Measurements from ENCODE around the gene SPAAR.
"Not testable (repeated sequence)": the region's sequence is repeated elsewhere in the genome, so short reads cannot be mapped to it uniquely, and the experiment has no call there.

Gene SPAAR

DNA sequence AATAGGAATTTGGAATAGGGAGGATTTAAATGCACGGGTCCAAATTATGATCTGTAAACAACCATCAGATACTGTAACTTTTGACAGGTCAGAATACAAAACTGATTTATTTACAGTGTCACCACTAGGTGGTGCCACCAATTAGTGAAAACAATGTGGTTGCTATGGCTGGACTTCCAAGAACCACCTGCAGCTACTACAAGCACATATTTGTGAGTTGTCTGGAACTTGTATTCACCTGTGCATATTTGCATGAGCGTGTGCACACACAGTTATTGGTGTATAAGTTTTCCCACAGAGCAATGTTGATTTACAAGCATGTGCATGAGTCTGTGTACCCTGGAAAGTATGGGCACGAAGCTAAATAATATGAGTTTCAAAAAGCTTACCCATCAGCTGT, 6.2 kb upstream of the SPAAR start:
- in situ Hi-C loops (cut with MboI; ENCODE audit: low sequenced_read_pairs): no loop called here

DNA sequence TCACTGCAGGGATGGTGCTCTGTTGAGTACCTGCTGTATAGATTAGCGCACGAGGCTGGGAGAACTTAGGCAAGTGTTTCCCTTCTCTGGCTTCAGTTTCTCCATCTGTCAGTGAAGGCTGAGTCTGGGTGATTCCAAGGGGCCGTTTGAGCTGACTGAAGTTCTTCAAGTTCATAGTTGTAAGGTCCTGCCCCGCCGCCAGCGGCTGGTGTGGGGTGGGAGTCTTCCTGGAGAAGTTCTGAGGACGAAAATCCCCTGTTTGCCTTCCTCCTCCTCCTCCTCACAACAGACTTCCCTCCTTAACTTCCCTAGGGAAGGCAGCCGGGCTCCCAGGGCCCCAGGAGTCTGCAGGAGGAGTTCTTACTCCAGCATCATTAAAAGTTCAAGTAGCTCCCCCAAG, 5.0 kb upstream of the SPAAR start:
- in situ Hi-C loops (cut with MboI; ENCODE audit: low sequenced_read_pairs): no loop called here

DNA sequence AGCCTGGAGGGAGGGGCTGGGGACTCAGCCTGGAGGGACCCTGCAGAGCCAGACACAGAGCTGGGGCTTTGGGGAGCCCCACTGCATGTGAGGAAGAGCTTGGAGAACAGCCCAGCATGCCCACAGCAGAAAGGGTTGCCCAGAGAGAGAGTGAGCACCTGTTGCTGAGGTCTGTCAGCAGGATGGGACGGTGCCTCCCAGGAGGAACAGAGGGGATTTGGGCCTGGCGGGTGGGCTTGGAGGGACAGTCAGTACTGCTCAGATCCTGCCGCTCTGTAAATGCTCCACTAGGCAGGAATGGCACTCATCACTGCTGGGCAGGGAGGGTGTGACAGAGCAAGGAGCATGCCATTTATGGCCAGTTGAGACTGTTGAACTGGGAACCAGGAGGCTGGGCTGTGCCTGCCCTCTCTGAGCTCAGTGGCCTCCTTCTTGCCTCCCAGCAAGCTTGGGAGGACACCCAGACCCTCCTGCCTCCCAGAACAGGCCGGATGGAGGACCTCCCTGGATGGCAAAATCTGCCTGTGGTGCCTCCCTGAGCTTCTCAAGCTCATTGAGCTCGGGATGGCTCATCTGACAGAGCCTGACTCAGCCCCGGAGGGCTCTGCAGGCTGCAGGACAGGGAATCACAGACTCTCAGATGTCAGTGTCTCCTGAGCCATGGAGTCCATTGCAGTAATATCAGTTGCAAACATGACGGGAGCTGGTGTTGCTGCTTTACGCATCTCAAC, 4.1 kb upstream of the SPAAR start:
- in situ Hi-C loops (cut with MboI; ENCODE audit: low sequenced_read_pairs): no loop called here

DNA sequence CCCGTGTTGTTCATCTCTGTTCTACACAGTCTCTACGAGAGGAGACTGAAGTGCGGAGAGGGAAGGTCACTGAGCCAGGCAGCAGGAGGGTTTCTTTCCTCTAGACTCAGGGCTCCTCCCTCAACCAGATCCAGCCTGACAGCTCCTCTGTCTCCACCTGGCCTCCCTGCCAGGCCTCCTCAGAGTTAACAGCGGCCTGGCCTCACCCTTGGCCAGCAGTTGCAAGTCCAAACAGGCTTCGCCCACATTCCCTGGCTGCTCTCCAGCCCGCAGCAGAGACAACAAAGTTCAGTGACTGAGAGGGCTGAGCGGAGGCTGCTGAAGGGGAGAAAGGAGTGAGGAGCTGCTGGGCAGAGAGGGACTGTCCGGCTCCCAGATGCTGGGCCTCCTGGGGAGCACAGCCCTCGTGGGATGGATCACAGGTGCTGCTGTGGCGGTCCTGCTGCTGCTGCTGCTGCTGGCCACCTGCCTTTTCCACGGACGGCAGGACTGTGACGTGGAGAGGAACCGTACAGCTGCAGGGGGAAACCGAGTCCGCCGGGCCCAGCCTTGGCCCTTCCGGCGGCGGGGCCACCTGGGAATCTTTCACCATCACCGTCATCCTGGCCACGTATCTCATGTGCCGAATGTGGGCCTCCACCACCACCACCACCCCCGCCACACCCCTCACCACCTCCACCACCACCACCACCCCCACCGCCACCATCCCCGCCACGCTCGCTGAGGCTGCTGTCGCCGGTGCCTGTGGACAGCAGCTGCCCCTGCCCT, 3.2 kb upstream of the SPAAR start, which contains the start of gene HRCT1:
HRCT1 (plus strand) TSS at position 291 of the 768 bp plus-strand sequence; CDS start at position 377, 86 bp downstream.
- in situ Hi-C loops (cut with MboI; ENCODE audit: low sequenced_read_pairs): no loop called here

DNA sequence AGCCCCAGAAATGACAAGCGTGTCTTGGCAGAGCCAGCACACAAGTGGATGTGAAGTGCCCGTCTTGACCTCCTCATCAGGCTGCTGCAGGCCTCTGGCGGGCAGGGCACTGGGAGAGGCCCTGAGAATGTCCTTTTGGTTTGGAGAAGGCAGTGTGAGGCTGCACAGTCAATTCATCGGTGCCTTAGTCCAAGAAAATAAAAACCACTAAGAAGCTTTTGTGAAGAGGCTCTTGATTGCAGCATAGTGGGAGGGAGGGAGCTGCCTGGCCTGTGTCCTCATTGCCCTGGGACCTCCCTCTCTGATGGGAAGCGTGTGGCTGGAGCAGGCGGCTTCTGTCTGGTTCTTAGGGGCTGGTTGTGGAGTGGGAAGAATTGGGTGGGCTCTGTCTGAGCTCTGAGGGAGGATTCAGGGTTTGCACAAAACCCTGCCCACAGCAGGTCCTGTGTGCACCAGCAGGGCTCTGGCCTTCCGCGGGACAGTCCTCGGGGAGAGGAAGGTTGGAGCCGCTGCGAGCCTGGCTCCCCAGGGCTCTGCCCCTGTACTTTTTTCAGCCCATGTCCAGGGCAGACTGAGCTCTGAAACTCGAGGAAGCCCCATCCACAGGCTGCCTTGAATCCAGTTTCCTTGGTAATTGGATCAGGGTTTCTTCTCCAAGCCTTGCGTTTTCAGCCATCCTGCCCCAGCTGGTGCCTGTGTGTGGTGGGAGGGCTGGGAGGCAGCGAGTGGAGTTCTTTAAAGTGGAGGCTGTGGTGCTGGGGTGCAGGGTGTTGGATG, 2.2 kb upstream of the SPAAR start:
- in situ Hi-C loops (cut with MboI; ENCODE audit: low sequenced_read_pairs): no loop called here

DNA sequence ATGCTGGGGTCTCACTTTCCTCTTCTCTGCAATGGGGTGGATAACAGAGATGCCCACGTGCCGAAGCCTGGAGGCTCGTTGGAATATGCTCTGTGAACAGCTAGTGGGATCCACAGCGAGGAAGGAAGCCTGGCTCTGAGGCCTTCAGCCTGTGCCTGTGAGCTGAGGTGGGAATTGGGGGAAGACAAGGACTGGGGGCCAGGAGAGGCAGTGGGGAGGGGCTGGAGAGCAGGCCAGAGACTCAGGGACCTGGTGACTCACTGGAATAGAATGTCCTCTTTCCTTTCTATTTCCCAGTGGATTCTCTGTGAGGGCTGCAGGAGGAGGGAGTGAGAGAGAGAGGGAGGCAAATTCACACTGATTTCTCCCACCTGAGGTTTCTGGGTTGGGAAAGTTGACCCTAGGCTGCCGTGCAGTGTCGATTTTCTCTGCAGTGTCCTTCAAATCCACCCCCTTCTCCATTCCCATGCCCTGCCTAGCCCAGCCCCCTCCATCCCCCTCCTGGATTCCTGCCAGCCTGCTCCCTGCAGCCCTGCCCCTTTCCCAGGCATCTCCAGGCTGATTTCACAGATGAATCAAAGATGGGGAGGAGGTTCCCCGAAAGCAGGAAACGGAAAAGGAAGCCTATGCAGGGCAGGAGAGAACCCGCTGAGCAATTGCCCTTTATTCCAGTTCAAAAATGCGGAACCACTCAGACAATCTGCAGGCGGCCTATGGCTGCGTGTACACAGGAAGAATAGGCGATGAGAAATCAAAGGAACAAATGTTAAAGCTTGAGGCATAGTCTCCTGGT, 1.4 kb upstream of the SPAAR start:
- in situ Hi-C loops (cut with MboI; ENCODE audit: low sequenced_read_pairs): no loop called here

DNA sequence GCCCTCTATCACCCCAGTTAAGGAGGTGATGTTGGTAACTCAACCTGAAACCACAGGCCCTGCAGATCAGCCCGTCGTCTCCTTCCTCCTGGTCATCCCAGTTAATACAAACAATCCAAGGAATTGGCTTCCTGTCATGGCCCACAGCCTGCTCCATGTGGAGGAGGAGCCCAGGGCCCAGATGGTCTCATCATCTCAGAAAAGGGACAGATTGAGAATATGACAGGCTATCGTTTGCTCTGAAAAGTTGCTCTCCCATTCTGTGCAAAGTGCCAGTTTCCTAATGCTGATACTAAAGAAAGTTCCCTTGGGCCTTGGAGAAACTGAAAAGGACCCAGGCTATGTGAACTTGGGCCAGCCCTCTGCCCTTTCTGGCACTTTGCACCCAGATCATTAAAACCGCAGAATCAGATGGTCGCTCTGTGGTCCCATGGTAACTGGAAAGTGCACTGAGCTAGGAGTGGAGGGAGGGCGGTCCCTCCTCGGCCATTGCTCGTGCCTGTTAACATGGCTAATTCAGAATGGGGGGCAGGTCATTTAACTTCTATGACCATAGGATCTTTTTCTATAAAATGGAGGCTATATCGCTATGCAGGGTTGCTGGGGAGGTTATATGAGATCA, 675 bp upstream of the SPAAR start:
- in situ Hi-C loops (cut with MboI; ENCODE audit: low sequenced_read_pairs): no loop called here

DNA sequence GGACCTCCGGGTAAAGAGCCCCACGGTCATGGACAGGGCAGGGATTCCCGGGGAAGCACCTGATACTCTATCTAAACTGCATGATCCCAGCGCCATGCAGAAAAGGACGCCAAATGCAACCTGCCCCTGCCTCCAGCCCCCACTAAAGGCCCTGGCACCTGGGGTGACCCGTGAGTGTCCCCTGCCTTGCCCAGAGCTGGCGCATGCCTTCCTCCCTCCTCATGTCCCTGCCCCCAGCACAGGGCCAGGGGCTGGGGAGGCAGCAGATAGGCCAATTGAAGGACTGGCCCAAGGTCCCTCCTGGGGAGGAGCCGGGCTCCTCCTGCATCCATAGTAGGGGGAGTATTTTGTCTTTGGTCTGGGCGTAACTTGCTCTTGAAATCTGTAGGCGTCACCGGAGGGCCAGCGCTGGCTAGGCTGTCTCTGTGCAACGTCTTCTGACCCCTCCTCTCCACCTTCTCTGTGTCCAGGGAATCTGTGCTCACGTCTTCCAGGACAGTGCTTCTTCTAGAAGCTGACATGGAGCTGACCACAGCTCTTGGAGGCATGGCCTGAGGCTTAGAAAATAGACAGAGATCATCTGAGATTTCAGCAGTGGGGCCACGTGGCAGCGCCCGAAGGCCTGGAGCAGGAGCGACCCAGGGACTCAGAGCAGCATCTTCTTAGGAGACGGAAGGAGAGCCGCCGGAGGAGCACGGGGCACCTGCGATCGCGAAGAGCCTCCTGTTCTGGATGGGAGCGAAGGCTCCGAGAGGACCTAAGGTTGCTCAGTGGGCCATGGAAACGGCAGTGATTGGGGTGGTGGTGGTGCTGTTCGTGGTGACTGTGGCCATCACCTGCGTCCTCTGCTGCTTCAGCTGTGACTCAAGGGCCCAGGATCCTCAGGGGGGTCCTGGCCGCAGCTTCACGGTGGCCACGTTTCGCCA, 660 bp downstream of the SPAAR start:
- in situ Hi-C loops (cut with MboI; ENCODE audit: low sequenced_read_pairs): no loop called here

DNA sequence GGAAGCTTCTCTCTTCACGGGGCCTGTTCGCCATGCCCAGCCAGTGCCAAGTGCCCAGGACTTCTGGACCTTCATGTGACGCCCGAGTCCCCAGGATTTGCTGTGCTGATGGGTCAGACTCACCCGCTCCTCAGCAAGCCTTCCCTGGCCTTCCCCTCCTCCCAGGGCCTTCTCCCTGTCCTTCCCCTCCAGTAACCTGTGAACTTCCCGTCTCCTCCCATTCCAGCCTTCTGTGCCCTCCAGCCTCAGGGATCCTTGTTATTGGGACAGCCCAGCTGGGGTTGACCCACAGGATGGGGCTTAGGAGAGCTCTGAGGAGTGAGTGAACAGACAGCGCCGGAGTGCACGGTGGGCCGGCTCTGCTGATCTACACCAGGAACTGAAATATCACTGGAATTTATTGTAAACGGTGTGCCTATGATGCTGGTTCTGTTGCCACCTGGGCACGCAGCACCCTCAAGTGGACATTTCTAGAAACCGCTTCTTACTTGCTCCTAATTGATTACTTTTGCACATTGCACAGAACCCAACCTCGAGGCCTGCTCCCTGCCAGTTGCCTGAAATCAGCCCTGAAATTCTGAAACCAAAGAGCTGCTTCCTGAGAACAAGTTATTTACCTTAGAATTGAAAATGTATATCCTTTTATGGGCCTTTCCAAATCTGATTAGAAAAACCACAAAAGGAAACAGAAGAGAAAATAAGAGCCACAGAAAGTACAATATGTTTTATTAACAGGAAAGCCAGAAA, 1.5 kb downstream of the SPAAR start:
- in situ Hi-C loops (cut with MboI; ENCODE audit: low sequenced_read_pairs): no loop called here

DNA sequence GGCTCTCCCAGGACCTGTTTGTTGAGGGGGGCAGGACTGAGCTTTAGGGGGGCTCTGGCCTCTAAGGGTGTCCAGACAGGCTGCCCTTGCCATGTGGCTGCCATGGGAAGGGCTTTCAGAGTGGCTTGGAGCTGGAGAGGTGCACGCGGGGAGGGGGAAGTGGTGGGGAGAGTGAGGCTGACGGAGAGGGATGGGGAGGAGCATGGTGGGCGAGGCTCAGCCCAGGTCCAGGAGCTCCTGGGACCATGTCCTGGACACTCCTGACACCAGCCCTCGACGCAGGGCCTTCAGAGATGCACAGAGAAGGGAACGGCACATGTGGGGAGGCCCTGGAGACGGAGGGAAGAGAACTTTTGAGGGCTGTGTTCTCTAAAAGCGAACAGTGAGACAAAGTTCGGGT, 2.4 kb downstream of the SPAAR start:
- in situ Hi-C loops (cut with MboI; ENCODE audit: low sequenced_read_pairs): no loop called here

DNA sequence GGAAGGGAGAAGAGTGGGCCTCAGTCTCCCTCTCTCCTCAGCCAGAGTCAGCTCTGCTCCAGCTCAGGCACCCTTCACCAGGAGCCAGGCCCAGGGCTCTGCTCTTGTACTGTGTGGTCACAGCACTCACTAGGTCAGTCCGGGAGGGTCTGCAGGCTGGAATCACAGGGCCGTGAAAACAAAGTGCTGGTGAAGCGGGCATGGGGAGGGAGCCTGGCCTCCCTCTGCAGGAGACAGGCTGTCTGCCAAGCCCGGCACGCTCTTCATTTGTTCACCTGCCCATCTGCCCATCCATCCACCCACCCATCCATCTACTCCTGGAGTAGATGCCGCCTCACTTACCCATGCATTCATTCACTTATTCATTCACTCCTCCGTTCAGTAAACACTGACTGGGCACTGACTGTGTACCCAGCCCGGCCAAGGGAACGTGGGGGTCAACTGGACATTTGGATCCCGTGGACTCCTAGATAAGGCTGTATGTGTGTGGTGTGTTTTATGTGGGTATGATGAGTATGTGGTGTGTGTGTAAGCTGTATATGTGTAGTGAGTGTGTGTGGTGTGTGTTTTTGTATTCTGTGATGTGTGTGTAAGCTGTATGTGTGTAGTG, 3.6 kb downstream of the SPAAR start:
- in situ Hi-C loops (cut with MboI; ENCODE audit: low sequenced_read_pairs): no loop called here

DNA sequence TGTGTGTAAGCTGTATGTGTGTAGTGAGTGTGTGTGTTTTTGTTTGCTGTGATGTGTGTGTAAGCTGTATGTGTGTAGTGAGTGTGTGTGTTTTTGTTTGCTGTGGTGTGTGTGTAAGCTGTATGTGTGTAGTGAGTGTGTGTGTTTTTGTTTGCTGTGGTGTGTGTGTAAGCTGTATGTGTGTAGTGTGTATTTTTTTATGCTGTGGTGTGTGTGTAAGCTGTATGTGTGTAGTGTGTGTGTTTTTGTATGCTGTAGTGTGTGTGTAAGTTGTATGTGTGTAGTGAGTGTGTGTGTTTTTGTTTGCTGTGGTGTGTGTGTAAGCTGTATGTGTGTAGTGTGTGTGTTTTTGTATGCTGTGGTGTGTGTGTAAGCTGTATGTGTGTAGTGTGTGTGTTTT, 4.1 kb downstream of the SPAAR start:
- in situ Hi-C loops (cut with MboI; ENCODE audit: low sequenced_read_pairs): not testable (repeated sequence)

DNA sequence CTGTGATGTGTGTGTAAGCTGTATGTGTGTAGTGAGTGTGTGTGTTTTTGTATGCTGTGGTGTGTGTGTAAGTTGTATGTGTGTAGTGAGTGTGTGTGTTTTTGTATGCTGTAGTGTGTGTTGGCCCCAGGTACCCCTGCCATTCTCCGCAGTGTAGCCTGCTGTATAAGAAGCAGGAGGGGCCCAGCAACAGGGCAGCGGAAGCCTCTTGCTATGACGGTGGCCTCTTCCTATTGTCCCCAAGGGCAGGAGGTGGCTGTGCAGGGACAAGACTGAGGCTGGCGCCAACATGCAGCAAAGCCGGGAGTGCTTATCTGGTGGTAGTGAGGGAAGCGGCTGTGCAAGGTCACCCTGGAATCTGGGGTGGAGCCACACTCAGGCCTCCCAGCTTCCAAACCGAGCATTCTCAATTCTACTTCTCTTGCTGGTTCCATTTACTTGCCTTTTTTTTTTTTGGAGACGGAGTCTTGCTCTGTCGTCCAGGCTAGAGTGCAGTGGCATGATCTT, 5.1 kb downstream of the SPAAR start:
- in situ Hi-C loops (cut with MboI; ENCODE audit: low sequenced_read_pairs): no loop called here

DNA sequence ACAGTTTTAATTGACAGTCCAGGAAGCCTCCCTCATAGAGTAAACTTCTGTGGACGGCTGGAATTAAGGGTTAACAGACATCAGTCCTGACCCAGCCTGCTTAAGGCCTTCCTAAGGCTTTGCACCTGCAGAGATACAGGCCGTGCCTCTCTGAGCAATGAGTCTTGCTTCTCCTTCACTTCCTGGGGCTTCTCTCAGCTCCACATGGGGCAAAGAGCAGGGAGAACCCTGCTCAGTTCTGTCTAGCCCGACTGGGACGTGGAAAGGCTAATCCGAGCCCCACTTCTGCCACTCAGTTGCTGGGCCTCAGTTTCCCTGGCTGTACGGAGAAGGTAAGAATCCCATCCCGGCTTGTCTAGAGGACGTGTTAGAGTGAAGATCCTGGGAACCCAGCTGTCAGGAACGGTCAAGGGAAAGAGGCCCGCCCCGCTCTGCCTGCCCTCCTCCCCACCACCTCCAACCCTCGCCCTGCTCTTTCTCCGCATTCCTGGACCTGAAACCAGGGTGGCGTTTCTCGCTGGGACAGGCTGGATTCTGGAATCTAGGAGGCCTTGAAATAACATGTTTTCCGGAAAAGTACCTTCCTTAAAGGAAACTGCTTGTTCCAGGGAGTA, 6.5 kb downstream of the SPAAR start:
- in situ Hi-C loops (cut with MboI; ENCODE audit: low sequenced_read_pairs): no loop called here

DNA sequence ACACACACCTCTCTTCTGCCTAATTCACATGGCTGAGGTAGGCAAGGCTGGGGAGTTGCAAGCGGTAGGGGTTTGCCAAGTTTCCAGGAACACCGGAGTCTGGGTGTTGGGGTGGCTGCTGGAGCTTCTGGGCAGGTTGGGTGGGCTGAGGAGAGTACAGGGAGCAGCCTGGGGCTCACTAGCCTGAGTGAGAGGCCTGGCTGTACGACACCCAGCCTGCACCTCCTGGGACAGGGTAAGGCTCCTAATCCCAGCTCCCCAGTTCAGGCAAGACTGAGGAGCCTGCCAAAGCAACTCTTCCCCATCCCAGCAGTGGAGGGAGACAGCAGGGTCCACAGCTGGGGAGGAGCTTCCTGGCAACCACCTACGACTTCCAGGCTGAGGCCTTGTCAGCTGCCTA, 8.0 kb downstream of the SPAAR start:
- in situ Hi-C loops (cut with MboI; ENCODE audit: low sequenced_read_pairs): no loop called here

DNA sequence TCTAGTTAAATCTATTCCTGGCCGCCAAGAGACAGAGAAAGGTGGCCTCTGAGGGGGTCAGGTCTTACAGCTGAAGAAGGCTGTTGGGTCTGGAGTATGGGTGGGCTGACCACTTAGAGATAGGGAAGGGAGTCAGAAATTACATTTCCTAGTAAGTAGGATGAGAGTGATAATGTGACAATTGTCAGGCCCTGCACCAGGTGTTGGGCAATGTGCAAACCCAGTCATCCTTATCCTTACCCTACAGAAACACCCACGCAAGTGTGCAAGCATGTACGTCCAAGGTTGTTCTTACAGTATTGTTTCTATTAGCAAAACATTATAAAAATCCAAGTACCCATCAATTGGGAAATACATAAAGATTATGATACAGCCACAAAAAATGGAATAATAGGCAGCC, 9.5 kb downstream of the SPAAR start:
- in situ Hi-C loops (cut with MboI; ENCODE audit: low sequenced_read_pairs): no loop called here

DNA sequence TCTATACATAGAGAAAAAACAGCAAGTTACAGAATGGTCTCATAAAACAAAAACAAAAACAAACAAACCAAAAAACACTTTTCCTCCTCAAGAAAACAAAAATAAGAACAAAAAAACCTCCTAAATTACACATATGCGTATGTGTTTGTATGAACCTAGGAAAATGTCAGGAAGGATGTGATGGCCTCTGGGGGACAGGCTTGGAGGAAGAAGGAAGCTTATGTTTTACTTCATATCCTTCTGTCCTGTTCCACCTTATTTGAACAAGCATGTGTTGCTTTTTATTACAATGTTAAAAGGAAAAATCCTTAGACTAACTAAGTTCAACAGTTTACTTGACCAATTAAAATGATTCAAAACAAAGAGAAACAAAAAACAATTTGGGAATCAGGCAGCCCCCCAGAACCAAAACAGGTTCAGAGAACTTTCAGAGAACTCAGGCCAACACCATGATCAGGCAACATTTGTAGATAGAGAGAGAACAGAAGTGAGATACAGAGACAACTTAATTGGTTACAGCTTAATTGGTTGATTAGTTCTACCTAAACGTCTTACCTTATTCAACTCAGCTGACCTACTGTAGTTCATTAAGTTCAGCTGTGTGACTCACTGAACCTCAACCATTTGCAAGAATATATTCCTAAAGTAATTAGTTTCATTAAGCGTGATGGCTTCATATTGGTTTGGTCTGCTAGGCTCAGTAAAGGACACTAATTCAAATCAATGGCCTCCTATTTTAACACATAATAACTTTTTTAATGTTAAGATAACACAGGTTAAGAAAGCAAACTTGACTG, 10.1 kb downstream of the SPAAR start:
- in situ Hi-C loops (cut with MboI; ENCODE audit: low sequenced_read_pairs): no loop called here
